HG03439 (cell line): ENCODE measurements around the gene GOSR1.
"Not testable (repeated sequence)": the region's sequence is repeated elsewhere in the genome, so short reads cannot be mapped to it uniquely, and the experiment has no call there.

Experiments
- ATAC-seq: cut with Tn5 transposase; IDR thresholded peaks from one replicate; pipeline ENCODE4 v1.9.1; 2021; ENCODE audit warnings: mild to moderate bottlenecking, moderate library complexity; ENCODE audit not compliant: unreplicated experiment

GOSR1 gene

GRCh38 chr17:30503558-30503957 is 26.4 kb downstream of the GOSR1 start:
- no peak for ATAC-seq

DNA sequence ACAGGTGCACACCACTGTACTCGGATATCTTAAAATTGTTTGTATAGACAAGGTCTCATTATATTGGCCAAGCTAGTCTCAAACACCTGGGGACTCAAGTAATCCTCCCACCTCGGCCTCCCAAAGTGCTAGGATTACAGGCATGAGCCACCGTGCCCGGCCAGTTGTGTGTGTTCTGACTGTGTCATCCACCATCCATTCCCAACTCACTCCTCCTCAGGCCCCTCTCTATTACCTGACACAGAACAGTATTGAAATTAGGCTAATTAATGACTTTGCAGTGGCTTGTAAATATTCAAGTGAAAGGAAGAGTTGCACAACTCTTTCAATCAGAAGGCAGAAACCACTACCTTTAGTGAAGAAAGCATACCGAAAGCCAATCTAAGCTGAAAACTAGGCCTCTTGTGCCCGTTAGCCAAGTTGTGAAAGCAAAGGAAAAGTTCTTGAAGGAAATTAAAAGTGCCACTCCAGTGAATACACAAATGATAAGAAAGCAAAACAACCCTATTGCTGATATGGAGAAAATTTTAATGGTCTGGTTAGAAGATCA is 28.7 kb downstream of the GOSR1 start:
- no peak for ATAC-seq

DNA sequence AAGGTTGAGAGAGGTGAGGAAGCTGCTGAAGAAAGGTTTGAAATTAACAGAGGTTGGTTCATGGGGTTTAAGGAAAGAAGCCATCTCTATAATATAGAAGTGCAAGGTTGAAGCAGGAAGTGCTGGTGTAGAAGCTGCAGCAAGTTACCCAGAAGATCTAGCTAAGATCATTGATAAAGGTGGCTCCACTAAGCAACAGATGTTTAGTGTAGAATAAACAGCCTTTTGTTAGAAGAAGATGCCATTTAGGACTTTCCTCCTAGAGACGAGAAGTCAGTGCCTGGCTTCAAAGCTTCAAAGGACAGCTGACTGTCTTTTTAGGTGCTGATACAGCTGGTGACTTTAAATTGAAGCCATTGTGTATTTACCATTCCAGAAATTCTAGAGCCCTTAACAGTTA is 29.3 kb downstream of the GOSR1 start:
- no peak for ATAC-seq

DNA sequence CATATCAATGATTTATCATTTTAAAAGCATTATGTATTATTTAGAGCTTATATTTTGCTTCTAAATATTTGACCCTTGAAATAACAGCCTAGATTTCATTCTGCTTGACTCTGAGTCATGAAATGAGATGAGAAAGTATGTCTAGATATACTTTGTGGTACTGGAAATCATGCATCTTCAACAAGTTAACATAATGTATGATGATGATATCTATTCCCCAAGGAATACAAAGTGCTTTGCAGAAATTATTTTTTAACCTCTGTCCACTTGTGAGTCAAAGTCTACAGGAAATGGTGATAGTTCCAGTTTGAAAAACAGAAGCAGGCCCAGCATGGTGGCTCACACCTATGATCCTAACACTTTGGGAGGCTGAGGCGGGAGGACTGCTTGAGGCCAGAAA is 36.1 kb downstream of the GOSR1 start:
- no peak for ATAC-seq

GRCh38 chr17:30514895-30515596 is 37.8 kb downstream of the GOSR1 start:
- ATAC-seq: no peak

GRCh38 chr17:30517786-30518185 is 40.6 kb downstream of the GOSR1 start:
- ATAC-seq: no peak

DNA sequence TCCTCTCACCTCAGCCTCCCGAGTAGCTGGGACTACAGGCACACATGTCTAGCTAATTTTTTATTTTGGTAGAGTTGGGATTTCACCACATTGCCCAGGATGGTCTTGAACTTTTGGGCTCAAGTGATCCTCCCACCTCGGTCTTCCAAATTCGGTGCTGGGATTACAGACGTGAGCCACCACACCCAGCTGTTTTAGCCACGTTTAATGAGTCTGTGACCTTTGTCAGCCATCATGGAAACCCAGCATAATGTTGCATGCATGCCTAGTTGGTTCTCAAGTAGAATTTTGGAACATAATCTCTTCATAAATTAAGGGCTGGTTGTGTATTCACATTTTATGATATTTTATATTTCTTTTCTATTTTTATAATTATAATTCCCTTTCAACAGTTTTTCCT is 42.0 kb downstream of the GOSR1 start:
- no peak for ATAC-seq

GRCh38 chr17:30519707-30520106 is 42.5 kb downstream of the GOSR1 start:
- no peak for ATAC-seq

DNA sequence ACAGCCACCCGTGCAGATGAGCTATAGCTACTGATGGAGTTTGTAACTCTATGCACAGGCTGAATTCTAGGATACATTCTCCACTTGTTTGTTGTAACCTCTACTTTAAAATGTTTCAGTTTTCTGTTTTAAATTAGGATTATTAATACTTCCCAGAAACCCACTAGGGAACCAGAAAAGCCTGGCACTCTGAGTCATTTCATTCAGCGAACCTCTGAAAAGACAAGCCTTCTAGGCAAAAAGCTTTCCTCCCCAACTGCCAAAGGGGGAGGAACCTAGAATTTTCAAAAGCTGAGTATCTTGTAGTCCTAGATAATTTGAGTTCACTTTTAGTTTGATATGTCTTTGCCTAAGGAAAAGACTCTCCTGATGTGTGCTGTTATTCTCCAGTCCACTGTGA is 43.2 kb downstream of the GOSR1 start:
- ATAC-seq: no peak

DNA sequence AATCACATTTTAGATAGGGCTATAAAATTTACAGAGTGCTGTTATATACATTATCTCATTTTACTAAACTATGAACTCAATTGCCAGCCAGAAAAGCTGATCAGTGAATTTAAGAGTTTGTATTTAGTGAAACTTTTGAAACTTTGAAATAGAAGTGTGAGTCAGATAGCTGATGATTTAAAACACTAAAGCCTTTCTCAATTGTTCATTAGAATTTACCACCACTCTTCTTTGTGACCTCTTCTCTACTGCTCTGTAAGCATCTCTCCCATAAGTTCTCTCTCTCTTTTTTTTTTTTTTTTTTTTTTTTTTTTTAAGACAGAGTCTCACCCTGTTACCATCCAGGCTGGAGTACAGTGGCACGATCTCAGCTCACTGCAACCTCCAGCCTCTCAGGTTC is 43.7 kb downstream of the GOSR1 start:
- ATAC-seq: no peak

DNA sequence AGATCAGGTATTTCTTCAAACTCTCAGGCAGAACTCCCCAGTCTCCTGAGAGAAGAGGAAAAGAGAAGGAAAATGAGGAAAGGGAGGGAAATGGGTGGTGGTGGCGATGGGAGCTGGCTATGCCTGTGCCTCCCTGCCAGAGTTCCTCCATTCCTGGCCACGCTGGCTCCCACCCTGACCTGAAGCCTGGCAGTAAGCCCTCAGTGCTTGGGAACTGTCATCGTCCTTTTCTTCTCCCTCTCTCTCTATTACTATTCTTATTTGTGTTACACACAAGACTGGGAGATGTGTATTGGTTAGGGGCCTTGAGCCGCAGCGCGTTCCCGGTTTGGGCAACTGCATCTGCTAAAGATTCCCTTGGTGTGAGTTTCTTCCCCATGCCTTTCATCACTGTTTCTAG is 44.6 kb downstream of the GOSR1 start:
- no peak for ATAC-seq

- ATAC-seq: not testable (repeated sequence)
Measured at GRCh38 chr17:30523236-30523635, 46.0 kb downstream of the GOSR1 start.

DNA sequence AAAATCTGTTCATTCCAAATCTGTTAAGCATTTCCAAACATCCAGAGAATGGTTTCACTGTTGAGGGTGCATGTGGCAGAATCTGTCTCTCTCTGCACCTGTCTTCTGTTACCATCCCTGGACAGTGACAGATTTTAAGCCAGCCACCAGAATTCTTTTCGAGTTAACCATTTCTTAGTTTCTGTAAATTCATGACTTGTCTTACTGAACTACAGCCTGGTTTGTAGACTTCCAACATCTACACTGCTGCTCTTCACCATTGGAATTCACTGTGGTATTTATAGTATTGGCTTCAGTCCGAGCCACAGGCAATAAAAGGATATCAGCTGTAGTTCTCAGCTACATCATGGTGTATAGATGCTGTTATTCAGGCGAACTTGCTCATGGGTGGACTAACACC is 47.6 kb downstream of the GOSR1 start:
- no peak for ATAC-seq

GRCh38 chr17:30526401-30526800 is 49.2 kb downstream of the GOSR1 start:
- ATAC-seq: no peak

- ATAC-seq: not testable (repeated sequence)
Measured at GRCh38 chr17:30528701-30529100, 51.5 kb downstream of the GOSR1 start.

GRCh38 chr17:30530346-30531025 is 53.3 kb downstream of the GOSR1 start:
- no peak for ATAC-seq

DNA sequence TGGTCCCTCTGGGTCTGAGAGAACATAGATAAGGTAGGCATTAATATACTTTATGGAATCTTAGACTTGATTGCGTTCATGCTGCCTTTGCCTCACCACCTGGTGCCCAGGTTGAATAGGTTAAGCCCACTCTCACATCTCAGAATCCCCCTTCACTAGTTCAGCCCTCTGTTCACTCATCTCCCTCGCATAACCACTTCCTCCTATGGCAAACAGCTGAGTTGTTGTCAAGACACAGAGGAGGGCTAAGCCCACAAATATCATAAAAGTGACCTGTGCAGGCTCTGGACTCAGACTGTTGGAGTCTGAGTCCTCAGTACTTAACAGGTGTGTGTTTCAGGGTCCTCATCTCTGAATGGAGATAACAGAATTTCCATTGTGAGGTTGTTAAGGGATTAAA is 55.7 kb downstream of the GOSR1 start:
- no peak for ATAC-seq

GRCh38 chr17:30534298-30534697 is 57.1 kb downstream of the GOSR1 start:
- no peak for ATAC-seq

DNA sequence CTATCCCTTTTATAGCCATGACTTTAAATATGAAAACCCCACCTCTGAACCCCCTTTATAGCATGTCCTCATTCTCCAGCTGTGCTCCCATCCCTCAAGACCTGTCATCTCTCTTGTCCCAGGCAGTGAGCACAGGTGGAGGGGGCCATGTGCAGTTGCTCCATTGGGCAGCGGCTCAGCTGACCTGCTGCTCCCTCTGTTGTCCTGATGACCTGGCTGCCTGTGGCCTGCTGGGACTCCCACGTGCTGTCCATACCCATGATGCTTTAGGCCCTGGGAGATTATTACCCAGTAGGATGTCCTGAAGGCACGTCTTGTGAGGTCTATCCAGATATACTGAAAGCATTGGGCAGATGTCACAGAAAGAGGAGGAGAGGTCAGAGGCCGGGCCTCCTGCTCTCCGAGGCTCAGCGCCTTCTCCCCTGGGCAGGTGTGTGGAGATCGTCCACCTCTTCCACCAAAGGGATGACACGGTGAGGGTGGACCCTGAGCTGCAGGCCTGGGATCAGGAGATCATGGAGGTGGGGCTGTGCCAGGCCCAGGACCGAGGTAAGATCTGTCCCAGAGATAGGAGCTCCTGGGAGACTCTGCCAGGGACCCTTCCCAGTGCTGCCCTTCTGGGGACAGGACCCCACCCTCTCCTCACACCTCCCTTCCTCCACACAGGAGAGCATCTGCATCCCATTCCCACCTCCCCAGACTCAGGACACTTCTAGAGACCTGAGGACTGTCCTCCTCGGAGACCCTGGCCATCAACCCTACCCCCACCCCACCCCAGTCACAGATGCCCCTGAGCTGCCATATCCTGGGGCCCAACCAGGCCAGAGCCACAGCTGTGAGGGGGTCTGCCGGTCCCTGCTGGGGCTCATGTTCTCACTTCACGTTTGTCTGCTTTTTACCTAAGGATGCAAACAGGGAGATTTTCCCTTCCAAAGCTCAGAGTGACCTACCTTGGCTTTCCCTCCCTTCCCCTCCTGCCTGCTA is 58.0 kb downstream of the GOSR1 start:
- ATAC-seq: no peak

- not testable (repeated sequence) for ATAC-seq
Measured at GRCh38 chr17:30536846-30537245, 59.6 kb downstream of the GOSR1 start.

GRCh38 chr17:30537667-30538066 is 60.5 kb downstream of the GOSR1 start:
- not testable (repeated sequence) for ATAC-seq
